ENCODE measurements around the gene C2CD2. TPM values are rescaled to one million over a fixed set of nuclear protein-coding genes. Genes with fewer than 3 reads are reported as not detected.

Gene C2CD2
- total RNA-seq, 6 donors from 2014 or later, result 9.6 to 34.6 (median 22.0) TPM

DNA sequence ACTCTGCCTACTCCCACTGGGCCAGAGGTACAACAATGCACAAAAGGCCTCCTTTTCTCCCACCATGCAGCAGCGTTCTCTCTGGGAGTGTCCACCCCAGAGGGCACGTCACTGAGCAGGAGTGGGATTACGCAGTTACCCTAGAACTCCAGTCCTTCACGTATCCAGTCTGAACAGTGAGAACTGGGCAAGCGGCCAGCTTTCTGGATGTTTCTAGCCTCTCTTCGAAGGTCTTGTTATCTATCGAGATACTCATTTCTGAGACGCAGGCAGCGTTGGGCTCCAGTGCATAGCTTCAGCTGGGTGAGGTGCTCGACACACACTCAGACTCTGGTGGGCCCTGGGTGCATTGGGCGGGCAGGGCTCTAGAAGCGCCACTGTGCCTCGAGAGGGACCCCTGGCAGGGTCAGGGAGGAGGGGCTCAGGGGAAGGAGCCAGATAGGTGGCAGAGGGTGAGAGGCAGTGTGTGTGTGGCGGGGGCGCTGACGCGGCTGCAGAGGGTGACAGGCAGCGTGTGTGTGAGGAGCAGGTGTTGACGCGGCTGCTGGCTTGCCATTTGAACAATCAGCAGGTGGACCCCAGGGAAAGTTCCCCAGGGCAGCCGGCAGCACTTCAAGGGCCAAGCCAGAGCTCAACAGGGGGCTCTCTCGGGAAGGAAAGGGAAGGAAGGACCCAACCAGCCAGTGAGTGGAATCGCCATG lies 102.6 kb downstream of the C2CD2 start:
- TF ChIP-seq CTCF (IDR thresholded peaks at IDR 0.05) (no peak), POLR2A (IDR thresholded peaks at IDR 0.05) (no peak), POLR2AphosphoS5 (IDR thresholded peaks at IDR 0.05) (no peak), EP300 (IDR thresholded peaks at IDR 0.05) (no peak)
- ATAC-seq (ENCODE audit: low FRiP score in 2 of 2), result no peak
- DNase-seq, result no peak
- no peaks in the 10 kb centered on the region for H3K9me3 ChIP-seq
- peaks cover under 1 to 41% (median 22%) of the 10 kb centered on the region in 4 donors for H3K36me3 ChIP-seq
- 89 to 91% methylated on average over 23 of the region's 23 CpGs for WGBS, 2 donors
- H3K4me3 ChIP-seq, result no peak overlapping the region
- H3K27me3 ChIP-seq, result no peaks in the 10 kb centered on the region
- no peaks in the 10 kb centered on the region for H3K4me1 ChIP-seq
- H3K27ac ChIP-seq, result no peak overlapping the region

DNA sequence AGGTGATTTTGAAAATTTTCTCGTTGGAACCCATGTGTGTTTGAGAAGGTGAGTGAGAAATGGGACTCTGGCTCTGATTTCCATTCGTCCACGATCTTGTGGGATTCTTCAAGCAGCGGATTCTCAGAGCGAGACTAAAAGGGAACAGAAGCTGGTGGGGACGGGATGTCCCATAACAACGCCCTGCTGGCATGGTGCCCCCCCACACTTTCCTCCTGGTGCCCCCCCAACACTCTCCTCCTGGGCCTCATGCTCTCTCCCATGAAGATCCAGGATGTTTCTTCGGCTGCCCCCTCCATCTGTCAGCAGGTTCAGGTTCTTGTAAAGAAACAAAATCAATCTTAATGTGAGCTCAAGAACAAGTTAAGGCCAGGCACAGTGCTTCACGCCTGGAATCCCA lies 103.7 kb downstream of the C2CD2 start:
- no peak overlapping the region for H3K27ac ChIP-seq
- H3K27me3 ChIP-seq, result no peaks in the 10 kb centered on the region
- WGBS, 2 donors, result 95 to 97% methylated on average over 9 of the region's 9 CpGs
- ATAC-seq (ENCODE audit: low FRiP score in 2 of 2), result no peak
- peaks cover 0 to 39% (median 19%) of the 10 kb centered on the region in 4 donors for H3K36me3 ChIP-seq
- no peak overlapping the region for H3K4me3 ChIP-seq
- no peaks in the 10 kb centered on the region for H3K9me3 ChIP-seq
- DNase-seq, result no peak
- no peak for TF ChIP-seq CTCF (IDR thresholded peaks at IDR 0.05)
- TF ChIP-seq POLR2AphosphoS5 (IDR thresholded peaks at IDR 0.05), result no peak
- no peak for TF ChIP-seq POLR2A (IDR thresholded peaks at IDR 0.05)
- no peak for TF ChIP-seq EP300 (IDR thresholded peaks at IDR 0.05)
- H3K4me1 ChIP-seq, result no peaks in the 10 kb centered on the region

DNA sequence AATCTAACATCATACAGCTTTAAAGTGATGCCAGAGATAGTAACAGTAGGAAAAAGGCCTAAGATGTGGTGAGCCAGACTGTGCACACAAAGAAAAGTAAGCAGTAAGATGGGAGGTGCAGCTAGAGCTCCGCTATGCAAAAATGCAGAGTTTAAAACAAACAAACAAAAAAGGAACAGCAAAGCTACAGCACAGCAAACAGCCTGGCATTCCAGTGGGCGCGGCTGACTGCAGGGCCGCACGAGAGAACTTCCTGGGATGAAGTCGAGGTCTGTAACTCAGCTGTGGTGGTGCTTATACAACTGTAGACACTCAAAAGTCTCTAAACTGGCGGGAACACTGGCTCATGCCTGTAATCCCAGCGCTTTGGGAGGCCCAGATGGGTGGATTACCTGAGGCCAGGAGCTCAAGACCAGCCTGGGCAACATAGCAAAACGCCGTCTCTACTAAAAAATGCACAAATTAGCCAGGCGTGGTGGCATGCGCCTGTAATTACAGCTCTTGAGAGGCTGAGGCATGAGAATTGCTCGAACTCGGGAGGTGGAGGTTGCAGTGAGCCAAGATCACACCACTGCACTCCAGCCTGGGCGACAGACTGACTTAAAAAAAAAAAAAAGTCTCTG lies 104.7 kb downstream of the C2CD2 start:
- DNase-seq (peak in 1 of 2 donors; percentile 41), ATAC-seq (ENCODE audit: low FRiP score in 2 of 2) (peak in 1 of 2 donors; percentile 58)
- 79 to 85% methylated on average over 15 of the region's 15 CpGs for WGBS, 2 donors

GRCh38 chr21:41848533-41848932 lies 105.3 kb downstream of the C2CD2 start:
- H3K4me1 ChIP-seq, result no peaks in the 10 kb centered on the region
- WGBS, 2 donors, result 74 to 80% methylated on average over 8 of the region's 8 CpGs
- TF ChIP-seq CTCF (IDR thresholded peaks at IDR 0.05), result no peak
- TF ChIP-seq POLR2AphosphoS5 (IDR thresholded peaks at IDR 0.05), result no peak
- no peak for TF ChIP-seq POLR2A (IDR thresholded peaks at IDR 0.05)
- peak in 1 of 2 donors; percentile 39 for DNase-seq
- H3K9me3 ChIP-seq, result no peaks in the 10 kb centered on the region
- H3K36me3 ChIP-seq, result peaks cover 0 to 23% (median 8%) of the 10 kb centered on the region in 4 donors
- no peak for ATAC-seq (ENCODE audit: low FRiP score in 2 of 2)
- no peak overlapping the region for H3K4me3 ChIP-seq
- no peaks in the 10 kb centered on the region for H3K27me3 ChIP-seq
- H3K27ac ChIP-seq, result no peak overlapping the region

More for the DNA sequence above, 104.7 kb downstream of the C2CD2 start:
- H3K27me3 ChIP-seq, result no peaks in the 10 kb centered on the region
- H3K36me3 ChIP-seq, result peaks cover 0 to 29% (median 11%) of the 10 kb centered on the region in 4 donors
- peak overlapping the region in 1 of 4 donors; percentile 3 for H3K27ac ChIP-seq
- no peaks in the 10 kb centered on the region for H3K4me1 ChIP-seq
- H3K4me3 ChIP-seq, result no peak overlapping the region
- no peaks in the 10 kb centered on the region for H3K9me3 ChIP-seq
- TF ChIP-seq POLR2AphosphoS5 (IDR thresholded peaks at IDR 0.05), result no peak
- TF ChIP-seq CTCF (IDR thresholded peaks at IDR 0.05), result peak in 1 of 6 experiments; percentile 11
- TF ChIP-seq POLR2A (IDR thresholded peaks at IDR 0.05), result no peak
- no peak for TF ChIP-seq EP300 (IDR thresholded peaks at IDR 0.05)
